Esophagus squamous epithelium (tissue), 4 donors: ENCODE data around the gene GCSH.

ENCODE experiments used
- CTCF ChIP-seq, 6 experiments: fragments of 450-650 bp in 4 of 6; fragments of 200-600 bp in 2 of 6; sonication (generic) in 2 of 6; IDR thresholded peaks; one replicate each; pipeline ENCODE4 v1.5.1; 2016 to 2019; ENCODE audit warnings: antibody characterized with exemption in 6 of 6, mild to moderate bottlenecking in 4 of 6, moderate library complexity in 4 of 6
- POLR2A ChIP-seq, 4 donors: fragments of 450-650 bp; IDR thresholded peaks; one replicate each; pipeline ENCODE4 v1.6.1; 2017; ENCODE audit warnings: antibody characterized with exemption in 4 of 4, mild to moderate bottlenecking in 4 of 4, moderate library complexity in 3 of 4

DNA sequence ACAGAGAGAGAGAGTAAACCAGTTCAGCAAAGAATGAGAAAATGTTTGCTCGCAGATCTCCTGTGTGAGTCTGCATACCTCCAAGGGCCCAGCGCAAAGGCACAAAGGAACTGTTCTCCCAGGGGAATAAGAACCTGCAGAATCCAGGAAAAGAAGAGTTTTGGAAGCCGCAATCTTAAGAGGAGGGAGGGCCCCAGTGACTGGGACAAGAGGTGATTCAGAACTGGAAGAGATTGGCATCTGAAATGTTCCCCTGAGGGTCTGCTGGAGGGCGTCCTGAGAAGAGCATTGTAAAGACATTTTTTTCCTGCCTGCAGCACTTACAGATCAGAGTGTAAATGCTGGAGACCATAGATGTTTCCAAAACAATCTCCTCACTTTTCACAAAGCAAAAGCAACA is 54.5 kb downstream of the GCSH start:
- TF ChIP-seq CTCF (IDR thresholded peaks at IDR 0.05), result no peak
- no peak for TF ChIP-seq POLR2A (IDR thresholded peaks at IDR 0.05)
